Testis (tissue), 3 donors: ENCODE measurements around the gene SLC22A17. TPM values are rescaled to one million over a fixed set of nuclear protein-coding genes. Genes with fewer than 3 reads are reported as not detected.

ENCODE experiments used
- DNase-seq: peaks from one replicate; pipeline ENCODE4 v3.0.0-alpha.2; 2019
- H3K27ac ChIP-seq, 2 donors: fragments of 200-600 bp; sonication (generic); one replicate each; pipeline ENCODE4 v1.5.1; 2019
- H3K27me3 ChIP-seq: fragments of 200-600 bp; sonication (generic); one replicate; pipeline ENCODE4 v1.5.1; 2019
- H3K36me3 ChIP-seq: fragments of 200-600 bp; sonication (generic); one replicate; pipeline ENCODE4 v1.5.1; 2017; ENCODE audit warnings: low read depth; ENCODE audit errors: missing control alignments
- H3K4me1 ChIP-seq: fragments of 200-600 bp; sonication (generic); one replicate; pipeline ENCODE4 v1.5.1; 2019
- H3K4me3 ChIP-seq, 2 donors: fragments of 200-600 bp; sonication (generic); one replicate each; pipeline ENCODE4 v1.5.1; 2017 to 2019
- H3K9me3 ChIP-seq: fragments of 200-600 bp; sonication (generic); one replicate; pipeline ENCODE4 v1.5.1; 2017
- CTCF ChIP-seq, 3 experiments: fragments of 450-650 bp in 2 of 3; fragments of 200-600 bp in 1 of 3; sonication (generic) in 1 of 3; IDR thresholded peaks; one replicate each; pipeline ENCODE4 v1.5.1; 2016 to 2019; ENCODE audit warnings: antibody characterized with exemption in 3 of 3, mild to moderate bottlenecking in 2 of 3, moderate library complexity in 1 of 3
- POLR2A ChIP-seq: fragments of 450-650 bp; IDR thresholded peaks from one replicate; pipeline ENCODE4 v1.6.1; 2017; ENCODE audit warnings: antibody characterized with exemption, mild to moderate bottlenecking, moderate library complexity
- WGBS, 2 donors: methylation state at CpG; one replicate each; pipeline ENCODE4 v1.1.5; 2018; 5-methylcytosine and 5-hydroxymethylcytosine counted together
- intact Hi-C: fragments of 100-400 bp; cut with DNase I; formaldehyde crosslinking; loops from one replicate; pipeline ENCODE4 v1.15.1; 2023; ENCODE audit warnings: low total_unique reads
- polyA plus RNA-seq: library from polyadenylated mRNA; stranded (reverse); fragments of 350-450 nt; fragmentation: Illumina TruSeq; extraction: RNeasy Lipid Tissue Mini Kit (QIAGEN cat#74804); gene quantifications from one replicate; pipeline ENCODE4 v1.2.3, GENCODE V29; 2014; ENCODE audit warnings: low read depth, low replicate concordance; ENCODE audit not compliant: insufficient read depth
- total RNA-seq, 2 donors: library from RNA; depleted of rRNA; stranded (reverse); fragments of >200 nt; gene quantifications; one replicate each; pipeline ENCODE4 v1.2.3, GENCODE V29; 2016

Gene SLC22A17
- total and polyA plus RNA-seq, 3 donors from 2014 or later: 37.3 to 93.8 (median 56.6) TPM

- no peaks in the 10 kb centered on the region for H3K27me3 ChIP-seq
- no peak overlapping the region for H3K27ac ChIP-seq
- no peaks in the 10 kb centered on the region for H3K9me3 ChIP-seq
- TF ChIP-seq POLR2A (no peak), CTCF (IDR thresholded peaks at IDR 0.05) (no peak)
- WGBS, 2 donors: 97 to 100% methylated on average over 8 to 18 of the region's 18 CpGs
- peaks cover 7% of the 10 kb centered on the region for H3K4me1 ChIP-seq
- intact Hi-C loops: no loop called here
- DNase-seq: no peak
- H3K4me3 ChIP-seq: no peak overlapping the region
- no peaks in the 10 kb centered on the region for H3K36me3 ChIP-seq
Observed at GRCh38 chr14:23385642-23386265, 33.1 kb upstream of the SLC22A17 start.

- intact Hi-C loops: no loop called here
- WGBS, 2 donors: 84 to 90% methylated on average over 2 of the region's 2 CpGs
Observed at GRCh38 chr14:23385244-23385641, 32.6 kb upstream of the SLC22A17 start.

GRCh38 chr14:23384364-23385080 lies 31.8 kb upstream of the SLC22A17 start:
- Histone ChIP-seq H3K4me3 (no peak overlapping the region), H3K36me3 (no peaks in the 10 kb centered on the region), H3K4me1 (peaks cover 7% of the 10 kb centered on the region), H3K27me3 (no peaks in the 10 kb centered on the region), H3K9me3 (no peaks in the 10 kb centered on the region), H3K27ac (no peak overlapping the region)
- no peak for DNase-seq
- intact Hi-C loops: no loop called here
- WGBS, 2 donors: 74 to 84% methylated on average over 29 of the region's 29 CpGs
- TF ChIP-seq CTCF (IDR thresholded peaks at IDR 0.05) (no peak), POLR2A (no peak)

More at GRCh38 chr14:23385244-23385641, 32.6 kb upstream of the SLC22A17 start:
- DNase-seq: no peak
- Histone ChIP-seq H3K4me1 (peaks cover 7% of the 10 kb centered on the region), H3K27ac (no peak overlapping the region), H3K4me3 (no peak overlapping the region), H3K36me3 (no peaks in the 10 kb centered on the region), H3K27me3 (no peaks in the 10 kb centered on the region), H3K9me3 (no peaks in the 10 kb centered on the region)
- no peak for TF ChIP-seq POLR2A

GRCh38 chr14:23382731-23383440 lies 30.2 kb upstream of the SLC22A17 start:
- peaks cover 3% of the 10 kb centered on the region for H3K4me1 ChIP-seq
- H3K9me3 ChIP-seq: no peaks in the 10 kb centered on the region
- no peaks in the 10 kb centered on the region for H3K36me3 ChIP-seq
- WGBS, 2 donors: 86 to 88% methylated on average over 10 of the region's 10 CpGs
- H3K27ac ChIP-seq: no peak overlapping the region
- no peak for DNase-seq
- no peaks in the 10 kb centered on the region for H3K27me3 ChIP-seq
- intact Hi-C loops: no loop called here
- TF ChIP-seq POLR2A (no peak), CTCF (IDR thresholded peaks at IDR 0.05) (no peak)
- no peak overlapping the region for H3K4me3 ChIP-seq

- intact Hi-C loops: no loop called here
- Histone ChIP-seq H3K27me3 (no peaks in the 10 kb centered on the region), H3K27ac (no peak overlapping the region), H3K4me3 (no peak overlapping the region), H3K36me3 (no peaks in the 10 kb centered on the region), H3K9me3 (no peaks in the 10 kb centered on the region), H3K4me1 (peaks cover 4% of the 10 kb centered on the region)
- no peak for DNase-seq
- no peak for TF ChIP-seq CTCF (IDR thresholded peaks at IDR 0.05)
- TF ChIP-seq POLR2A: no peak
- WGBS, 2 donors: 84 to 97% methylated on average over 3 to 6 of the region's 6 CpGs
Observed at GRCh38 chr14:23382276-23382675, 29.6 kb upstream of the SLC22A17 start.
